ENCODE data around the gene MARVELD1.
A peak's percentile ranks its signal among the peaks of the same experiment; 100 is the strongest.
"Not testable (repeated sequence)": the region's sequence is repeated elsewhere in the genome, so short reads cannot be mapped to it uniquely, and the experiment has no call there.

Gene MARVELD1

DNA sequence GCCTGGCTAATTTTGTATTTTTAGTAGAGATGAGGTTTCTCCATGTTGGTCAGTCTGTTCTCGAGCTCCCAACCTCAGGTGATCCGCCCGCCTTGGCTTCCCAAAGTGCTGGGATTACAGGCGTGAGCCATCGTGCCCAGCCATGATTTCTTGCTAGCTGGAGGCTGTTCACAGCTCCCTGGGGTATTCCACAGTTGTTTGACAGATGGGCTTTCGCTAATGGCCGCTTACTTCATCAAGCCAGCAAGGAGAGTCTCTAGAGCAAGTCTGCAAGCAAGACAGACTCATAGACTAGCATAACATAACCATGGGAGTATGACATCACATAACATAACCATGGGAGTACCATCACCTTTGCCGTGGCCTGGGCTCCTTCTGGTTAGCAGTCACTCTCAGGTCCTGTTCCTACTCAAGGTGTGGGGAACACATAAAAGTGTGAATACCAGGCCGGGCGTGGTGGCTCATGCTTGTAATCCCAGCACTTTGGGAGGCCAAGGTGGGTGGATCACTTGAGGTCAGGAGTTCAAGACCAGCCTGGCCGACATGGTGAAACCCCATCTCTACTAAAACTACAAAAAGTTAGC is 15.4 kb upstream of the MARVELD1 start:
- DNase-seq: not testable (repeated sequence)

DNA sequence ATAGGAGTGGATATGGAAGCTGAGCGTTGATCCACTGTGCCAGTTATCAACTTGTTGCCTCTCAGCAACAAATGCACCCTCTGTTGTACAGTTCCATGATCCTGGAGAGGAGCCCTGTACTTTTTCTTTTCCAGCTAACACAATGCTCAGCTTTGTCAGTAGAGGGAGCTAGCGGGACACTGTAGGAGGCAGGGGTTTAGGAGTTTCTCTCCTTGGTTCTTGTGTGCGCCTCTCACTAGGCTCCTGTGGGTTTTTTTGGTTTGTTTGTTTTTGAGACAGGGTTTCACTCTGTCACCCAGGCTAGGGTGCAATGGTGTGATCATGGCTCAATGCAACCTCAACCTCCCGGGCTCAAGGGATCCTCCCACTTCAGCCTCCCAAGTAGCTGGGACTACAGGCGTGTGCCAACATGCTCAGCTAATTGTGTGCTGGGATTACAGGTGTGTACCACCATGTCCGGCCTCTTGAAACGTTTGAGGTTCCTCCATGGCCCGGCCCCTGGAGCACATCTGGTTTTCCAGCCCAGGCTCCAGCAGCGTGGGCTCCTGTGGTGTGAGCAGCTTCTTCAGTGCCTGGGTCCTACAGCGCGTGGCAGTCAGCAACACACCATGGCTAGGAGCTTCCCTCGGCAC is 12.0 kb upstream of the MARVELD1 start:
- peak; percentile 57 for DNase-seq

DNA sequence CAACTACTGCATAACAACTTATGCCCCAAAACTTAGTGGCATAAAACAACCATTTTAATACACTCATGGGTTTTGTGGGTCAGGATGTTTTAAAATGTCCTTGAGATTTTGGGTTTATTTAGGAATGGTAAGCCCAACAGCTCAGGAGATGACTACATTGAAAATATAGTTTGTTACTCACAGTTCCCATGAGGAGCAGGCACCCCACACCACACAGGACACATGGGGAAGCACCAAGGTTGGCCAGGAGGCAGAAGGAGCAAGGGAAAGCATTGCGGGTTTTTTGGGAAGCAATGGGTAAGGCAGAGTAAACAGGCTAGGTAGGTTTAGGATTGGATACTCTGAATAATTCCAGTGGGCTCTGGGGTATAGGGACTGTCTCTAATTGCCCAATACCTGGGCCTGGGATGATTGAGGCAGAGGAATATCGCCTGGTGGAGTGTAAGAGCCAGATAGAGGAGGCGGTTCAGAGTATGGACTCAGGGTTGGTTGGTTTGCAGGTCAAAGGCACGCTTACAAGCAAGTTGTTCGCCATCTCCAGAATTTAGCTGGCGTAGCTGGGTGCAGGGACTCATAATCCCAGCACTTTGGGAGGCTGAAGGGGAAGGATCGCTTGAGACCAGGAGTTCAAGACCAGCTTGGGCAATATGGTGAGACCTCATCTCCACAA is 10.0 kb upstream of the MARVELD1 start:
- DNase-seq: no peak

DNA sequence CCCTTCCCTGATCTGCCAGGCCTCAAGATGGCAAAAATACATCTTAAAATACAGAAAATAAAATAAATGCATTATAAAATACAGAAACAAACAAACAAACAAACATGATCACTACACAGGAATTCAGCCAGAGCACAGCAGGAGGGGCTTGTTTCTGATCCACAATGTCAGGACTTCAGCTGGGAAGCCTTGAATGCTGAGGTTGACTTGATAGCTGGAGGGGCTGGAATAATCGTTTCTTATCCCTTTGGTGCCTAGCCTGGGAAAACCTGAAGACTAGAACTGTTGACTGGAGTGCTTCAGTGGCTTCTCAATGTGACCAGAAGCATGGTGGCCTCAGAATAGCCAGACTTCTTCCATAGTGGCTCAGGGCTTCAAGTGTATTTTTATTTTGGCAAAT is 9.2 kb upstream of the MARVELD1 start:
- no peak for DNase-seq

DNA sequence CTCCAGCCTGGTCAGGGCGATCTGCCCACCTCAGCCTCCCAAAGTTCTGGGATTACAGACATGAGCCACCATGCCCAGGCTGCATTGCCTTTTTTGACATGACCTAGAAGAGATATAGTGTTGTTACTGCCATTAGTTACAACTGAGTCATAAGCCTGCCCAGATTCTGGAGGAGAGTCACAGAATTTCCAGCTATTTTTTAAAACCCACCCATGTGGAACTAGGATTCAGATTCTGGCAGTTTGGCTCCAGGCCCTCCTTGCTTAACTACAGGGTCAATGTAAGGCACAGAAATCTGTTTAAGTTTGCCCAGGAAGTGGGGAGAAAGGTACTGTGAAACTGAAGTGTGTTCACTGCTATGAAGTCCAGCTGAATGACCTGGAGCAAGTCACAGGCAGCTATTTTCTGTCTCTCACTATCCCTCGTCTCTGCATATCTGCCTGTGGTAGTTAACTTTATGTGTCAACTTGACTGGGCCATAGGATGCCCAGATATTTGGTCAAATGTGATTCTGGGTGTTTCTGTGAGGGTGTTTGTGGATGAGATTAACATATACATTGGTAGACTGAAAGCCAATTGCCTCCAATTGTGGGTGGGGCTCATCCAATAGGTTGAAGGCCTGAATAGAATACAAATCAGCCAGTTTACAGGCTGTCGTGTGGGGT is 8.4 kb upstream of the MARVELD1 start:
- DNase-seq: no peak

DNA sequence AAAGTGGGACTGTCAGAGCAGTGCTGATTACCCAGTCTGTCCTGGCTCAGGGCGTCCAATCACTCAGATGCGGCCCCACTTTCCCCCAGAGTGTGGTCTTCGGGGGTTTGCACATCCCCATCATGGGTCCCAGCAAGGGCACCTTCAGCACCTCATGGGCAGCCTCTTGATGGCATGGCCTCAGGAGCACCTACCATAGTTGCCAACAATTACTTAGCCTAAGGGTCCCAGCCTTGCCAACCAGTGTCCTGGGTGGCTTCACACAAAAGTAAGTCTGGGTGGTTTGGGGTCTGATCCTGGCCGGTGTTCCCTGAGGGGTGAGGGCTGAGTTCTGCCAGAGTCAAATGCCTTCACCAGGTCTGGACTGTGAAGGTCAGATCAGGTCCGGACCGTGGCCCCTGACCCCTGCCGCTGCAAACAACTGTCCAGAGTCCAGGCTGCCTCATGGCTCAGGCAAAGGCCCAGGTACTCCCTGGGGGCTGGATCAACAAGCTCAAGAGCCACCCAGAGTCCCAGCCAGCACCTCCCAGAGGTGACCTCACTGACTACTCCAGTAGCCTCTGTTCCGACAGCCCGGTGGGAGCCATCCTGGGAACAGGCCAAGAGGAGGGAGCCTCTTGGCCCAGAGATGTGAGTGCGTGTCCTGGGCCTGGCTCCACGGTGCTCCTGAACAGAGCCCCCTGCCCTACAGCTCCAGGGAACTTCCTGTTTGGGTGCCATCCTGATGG is 6.2 kb upstream of the MARVELD1 start:
- DNase-seq: no peak

DNA sequence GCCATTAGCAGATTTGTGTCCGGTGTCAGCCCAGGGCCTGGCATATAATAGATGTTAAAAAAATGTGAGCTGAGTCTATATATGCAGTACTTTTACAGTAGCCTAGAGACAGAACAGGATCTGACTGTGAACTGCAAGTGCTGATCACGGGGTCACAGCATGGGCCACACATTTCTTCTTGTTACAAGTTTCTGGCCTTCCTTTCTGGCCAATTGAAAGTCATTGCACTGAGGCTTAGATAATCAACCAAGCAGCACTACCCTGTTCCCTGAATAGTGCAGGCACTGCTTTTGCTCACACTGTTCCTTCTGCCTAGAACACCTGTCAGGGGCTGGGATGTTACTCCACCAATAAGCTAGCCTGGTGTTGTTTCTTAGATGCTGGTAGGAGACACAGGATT is 5.4 kb upstream of the MARVELD1 start:
- DNase-seq: no peak

DNA sequence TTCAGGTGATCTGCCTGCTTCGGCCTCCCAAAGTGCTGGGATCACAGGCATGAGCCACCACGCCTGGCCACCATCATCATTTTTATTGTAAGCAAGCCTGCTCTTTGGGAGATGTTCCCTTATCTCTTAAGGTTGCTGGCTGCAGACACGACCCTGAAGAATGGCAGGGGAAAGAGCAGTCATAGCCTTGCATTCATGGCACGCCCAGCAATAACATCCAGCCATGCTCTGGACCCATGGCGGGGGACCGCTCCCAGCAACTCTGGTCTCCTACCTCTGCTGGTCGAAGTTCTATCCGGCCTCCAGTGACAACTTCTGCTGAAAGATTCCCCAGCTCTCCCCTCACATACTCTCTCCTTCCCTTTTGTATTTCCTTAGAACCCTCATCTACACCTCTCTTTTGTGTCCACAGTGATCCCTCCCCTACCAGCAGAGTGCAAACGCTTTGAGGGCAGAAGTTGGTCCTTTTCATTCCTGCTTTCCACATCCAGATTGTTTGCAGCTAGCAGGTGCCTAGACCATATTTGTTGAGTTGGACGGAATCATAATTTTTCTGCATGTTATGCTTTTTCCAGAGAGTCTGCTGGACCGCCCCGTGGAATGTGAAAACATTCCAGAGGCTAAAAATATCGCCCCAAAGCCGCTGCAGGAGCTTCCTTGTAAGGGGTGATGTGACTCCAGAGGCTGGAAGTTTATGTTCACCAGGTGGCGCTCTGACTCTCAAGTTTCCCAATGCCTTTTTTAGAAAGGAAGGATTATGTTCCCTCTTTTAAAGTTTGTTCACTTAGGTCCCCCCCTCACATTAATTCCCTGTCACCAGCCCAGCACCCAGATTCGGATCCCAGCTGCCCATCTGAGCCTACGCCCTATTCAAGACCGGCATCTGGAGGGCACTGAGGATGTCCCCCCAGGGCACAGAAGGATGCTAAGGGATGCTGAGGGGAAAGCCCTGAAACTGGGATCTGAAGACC is 4.3 kb upstream of the MARVELD1 start:
- DNase-seq: no peak

DNA sequence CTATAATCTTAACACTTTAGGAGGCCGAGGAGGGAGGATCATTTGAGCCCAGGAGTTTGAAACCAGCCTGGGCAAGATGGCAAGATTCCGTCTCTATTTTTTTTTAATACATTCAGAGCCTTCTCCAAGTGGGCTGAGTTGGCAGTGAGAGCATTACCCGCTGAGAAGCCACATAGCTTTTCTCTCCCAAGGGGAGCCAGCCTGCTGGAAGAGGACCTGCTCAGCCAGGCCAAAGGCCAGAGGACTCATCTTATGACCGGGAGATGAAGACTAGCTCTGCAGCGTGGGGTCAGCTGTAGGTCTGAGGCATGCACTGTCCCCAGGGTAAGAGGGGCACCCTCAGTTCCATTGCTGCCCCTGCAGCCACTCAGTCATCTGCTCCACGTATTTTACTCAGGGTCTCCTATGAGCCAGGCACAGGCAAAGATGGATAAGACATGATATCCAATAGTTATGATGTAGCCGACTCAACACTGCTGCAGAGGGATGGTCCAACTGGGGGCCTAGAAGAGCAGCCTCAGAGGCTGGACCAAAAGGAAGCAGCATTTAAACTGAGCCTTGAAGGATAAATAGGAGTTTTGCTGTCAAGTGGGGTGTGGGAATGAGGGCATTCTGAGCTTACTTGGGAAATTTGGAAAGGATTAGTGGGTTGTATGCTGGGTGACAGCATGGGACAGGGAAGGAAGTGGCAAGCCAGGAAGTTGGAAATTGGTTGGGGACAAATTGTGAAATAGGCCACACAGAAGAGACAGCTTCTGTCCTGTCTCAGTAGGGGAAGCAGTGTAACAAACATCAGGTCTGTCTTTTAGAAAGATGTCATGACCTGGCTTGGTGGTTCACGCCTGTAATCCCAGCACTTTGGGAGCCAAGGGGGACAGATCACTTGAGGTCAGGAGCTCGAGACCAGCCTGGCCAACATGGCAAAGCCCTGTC is 1.6 kb upstream of the MARVELD1 start:
- DNase-seq: no peak

DNA sequence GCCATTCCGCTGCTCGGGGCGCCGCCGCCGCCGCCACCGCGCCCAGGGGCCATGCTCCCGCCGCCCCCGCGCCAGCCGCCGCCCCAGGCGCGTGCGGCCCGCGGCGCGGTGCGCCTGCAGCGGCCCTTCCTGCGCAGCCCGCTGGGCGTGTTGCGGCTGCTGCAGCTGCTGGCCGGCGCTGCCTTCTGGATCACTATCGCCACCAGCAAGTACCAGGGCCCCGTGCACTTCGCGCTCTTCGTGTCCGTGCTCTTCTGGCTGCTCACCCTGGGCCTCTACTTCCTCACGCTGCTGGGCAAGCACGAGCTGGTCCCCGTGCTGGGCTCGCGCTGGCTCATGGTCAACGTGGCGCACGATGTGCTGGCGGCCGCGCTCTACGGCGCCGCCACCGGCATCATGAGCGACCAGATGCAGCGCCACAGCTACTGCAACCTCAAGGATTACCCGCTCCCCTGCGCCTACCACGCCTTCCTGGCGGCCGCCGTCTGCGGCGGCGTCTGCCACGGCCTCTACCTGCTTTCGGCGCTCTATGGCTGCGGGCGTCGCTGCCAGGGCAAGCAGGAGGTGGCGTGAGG is 383 bp downstream of the MARVELD1 start:
- no peak for DNase-seq

DNA sequence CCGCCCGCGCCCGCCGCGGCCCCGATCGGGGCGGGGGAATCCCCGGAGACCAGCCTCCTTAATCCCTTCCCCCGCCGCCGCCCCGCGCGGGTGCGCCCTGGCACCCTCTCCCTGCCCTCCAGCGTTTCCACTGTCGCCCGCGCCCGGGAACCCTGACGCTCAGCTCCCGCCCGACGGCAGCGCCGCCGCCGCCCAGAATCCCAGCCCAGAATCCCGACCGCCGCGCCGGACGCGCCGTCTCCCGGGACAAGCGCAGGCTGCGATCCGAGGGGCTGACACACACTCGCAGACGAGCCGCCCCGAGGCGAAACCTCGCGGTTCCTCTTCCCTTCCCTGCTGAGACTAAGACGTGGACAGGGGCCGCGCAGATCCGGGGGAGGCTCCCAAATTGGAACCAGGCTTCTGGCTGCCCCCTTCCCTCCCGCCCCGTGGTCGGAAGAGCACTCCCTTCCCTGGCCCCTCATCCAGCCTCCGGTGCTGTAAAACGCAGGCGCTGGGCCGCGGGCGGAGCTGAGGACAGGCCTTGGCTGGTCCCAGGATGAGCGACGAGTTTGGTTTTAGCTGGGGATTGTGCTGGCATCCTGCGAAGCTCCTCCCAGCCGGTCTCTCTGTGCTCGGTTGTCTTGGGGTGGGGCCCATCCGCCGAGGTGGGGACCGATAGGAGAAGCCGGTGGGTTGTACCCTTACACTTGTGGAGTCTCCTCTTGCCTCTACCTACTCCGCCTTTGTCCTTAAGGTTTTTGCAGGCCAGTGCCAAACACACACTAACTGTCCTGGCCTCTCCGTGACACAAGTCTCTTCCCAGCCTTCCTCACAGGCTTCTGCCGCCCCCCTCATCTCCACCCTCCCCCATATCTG is 1.1 kb downstream of the MARVELD1 start:
- no peak for DNase-seq

DNA sequence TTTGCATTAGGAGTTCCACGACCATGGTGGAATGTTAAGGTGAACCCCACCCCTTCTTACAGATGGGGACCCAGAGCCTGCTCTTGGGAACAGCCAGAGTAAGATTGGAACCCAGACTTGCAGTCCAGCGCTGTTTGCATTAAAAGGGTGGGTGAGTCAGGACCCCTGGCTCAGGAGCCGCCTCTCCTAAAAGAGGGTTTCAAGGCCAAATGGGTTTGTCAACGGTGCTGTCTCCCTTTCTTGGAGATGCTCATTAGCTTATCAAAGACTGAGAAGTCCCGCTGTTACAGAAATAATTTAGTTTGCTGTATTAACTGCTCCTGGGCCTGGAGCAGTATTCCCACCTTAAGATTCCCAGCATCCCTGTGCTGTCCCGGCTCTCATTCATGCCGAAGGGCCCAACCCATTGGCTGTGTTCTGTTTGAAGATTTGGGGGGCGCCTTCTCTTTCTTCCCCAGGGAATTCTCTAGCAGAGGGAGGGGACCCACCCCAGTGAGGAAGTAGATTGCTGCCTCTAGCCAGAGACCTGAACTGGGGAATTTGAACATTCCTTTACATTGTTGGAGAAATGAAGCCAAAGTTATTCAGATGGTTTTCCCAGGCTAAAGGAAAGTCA is 1.8 kb downstream of the MARVELD1 start:
- DNase-seq: no peak

DNA sequence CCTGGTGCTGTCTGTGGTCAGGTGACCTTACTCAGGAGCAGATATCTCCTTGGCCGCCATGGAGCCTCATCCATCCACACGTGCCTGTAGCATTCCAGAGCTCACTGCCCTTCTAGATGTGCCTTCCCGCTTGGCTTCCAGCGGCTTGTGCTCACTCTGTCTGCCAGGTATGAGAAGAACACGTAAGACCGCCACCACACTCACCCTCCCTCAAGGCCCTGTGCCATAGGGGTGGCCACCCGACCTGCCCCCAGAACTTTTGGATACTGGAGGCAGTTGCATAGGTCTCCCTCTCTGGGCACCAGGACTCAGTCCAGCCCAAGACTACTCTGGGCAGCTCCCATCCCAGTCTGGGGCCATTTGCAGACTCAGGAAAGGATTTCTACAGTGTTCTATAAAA is 4.1 kb downstream of the MARVELD1 start:
- no peak for DNase-seq

DNA sequence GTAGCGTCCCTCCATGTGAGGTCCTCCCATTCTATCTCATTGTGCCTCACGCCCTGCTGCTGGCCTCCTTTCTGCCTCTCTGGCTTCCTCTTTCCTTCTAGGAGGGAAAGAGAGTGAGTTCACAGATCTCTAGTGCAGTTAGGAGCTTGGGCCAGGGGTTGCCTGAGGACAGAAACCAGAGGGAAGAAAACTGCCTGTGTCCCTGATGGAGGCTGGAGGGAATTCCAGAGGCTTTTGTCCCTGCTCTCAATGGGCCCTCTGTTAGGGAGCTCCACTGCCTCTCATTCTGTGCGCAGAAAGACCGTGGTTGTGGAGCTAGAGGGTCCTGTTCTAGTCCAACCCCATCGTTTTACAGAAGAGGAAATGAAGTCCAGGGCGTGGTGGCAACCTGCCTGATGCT is 4.6 kb downstream of the MARVELD1 start:
- DNase-seq: no peak

DNA sequence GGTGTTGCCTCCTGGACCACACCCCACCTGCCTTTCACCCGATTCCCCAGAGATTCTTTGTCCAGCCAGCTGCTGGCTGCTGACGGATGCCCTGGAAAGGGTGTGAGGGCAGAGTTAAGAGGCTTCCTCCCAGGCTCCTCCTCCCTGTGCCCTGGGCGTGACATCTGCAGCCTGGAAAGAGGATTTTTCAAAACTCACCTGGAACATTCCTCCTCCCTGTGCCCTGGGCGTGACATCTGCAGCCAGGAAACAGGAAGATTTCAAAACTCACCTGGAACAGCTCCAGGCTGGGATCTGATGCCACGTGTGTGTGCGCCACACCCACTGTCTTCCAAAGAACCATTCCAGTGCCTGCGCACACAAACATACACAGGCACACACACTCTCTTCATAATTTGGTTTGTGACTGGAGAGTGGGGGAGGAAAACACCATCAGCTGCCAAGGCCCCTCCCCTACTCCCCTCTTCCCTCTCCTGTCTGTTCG is 5.2 kb downstream of the MARVELD1 start:
- no peak for DNase-seq

DNA sequence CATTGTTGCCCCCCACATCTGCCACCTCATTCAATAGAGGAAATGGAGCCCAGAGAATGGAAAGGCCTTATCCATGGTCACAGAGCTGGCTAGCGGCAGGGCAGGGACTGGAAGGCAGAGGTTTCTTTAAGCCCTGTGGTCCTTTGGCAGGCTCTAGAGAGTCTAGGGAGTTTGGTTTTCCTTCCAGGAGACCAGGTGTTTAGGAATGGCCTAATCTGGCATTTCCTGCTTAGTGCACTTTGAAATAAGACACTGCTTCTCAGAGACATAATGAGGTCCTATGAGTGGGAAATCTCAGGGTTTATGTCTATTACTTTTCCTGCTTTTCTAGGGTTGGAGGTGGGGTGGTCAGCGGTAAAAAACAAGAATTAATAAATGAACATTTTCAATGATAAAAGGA is 6.1 kb downstream of the MARVELD1 start:
- DNase-seq: no peak

DNA sequence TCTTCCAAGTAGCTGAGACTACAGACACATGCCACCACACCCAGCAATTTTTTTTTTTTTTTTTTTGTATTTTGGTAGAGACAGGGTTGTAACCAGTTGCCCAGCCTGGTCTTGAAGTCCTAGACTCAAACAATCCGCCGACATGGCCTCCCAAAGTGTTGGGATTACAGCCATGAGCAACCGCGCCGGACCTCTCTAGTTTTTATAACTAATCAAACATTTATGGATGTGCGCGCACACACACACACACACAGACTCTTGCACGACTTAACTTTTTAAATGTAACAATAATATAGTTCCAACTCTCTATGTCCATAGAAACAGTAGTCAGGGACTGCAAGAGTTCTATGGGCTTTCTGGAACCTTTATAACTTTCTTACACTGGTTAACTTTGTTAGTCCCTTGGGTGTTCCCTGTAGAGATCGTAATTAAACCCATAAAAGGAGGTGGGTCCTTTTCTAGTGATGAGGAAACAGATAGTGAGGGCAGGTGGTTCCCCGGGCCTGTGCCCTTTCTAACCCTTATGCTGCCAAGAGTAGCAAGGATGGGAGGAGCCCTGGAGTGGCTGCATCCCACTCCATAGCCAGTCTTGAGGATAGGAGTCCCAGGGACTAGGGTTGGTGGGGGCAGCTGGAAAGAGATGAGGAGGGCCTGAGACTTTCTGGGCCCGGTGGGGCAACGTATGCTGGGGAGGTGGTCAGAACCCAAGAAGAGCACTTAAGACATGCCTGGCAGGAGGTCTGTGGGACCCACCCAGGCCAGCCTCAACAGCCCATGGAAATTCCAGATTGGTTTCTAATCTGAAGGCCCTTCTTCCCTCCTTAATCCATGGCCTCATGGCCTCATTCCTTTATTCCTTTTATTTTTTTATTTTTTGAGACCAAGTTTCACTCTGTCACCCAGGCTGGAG is 8.6 kb downstream of the MARVELD1 start:
- no peak for DNase-seq

DNA sequence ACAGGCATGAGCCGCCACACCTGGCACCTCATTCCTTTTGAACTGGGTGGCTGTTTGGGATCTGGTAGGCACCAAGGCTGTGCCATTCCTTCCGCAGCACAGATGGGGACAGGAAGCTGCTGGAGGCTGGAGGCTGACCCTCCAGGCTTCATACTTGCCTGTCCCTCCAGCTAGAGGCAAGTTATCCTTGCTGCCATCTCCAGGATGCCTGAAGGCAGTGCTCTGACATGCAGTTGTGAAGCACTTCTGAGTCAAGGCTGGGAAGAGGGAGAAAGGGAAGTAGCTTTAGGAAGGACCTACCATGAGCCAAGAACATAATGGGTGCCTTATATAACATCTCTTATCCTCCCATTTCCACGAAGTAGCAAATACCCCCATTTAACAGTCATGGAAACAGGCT is 9.5 kb downstream of the MARVELD1 start:
- DNase-seq: no peak
